ENCODE data around the gene HDAC4.
A peak's percentile ranks its signal among the peaks of the same experiment; 100 is the strongest.

Gene HDAC4

GRCh38 chr2:239329972-239330572 lies 70.7 kb downstream of the HDAC4 start:
- H3K4me3 ChIP-seq (ENCODE audit: low read length): no peak overlapping the region
- DNase-seq (ENCODE audit: low read depth): no peak
- no peak for TF ChIP-seq CTCF (conservative IDR thresholded peaks at IDR 0.05; ENCODE audit: low read length)

GRCh38 chr2:239329284-239329971 lies 71.4 kb downstream of the HDAC4 start:
- no peak for DNase-seq (ENCODE audit: low read depth)
- no peak overlapping the region for H3K4me3 ChIP-seq (ENCODE audit: low read length)

GRCh38 chr2:239328351-239329191 lies 72.2 kb downstream of the HDAC4 start:
- peak; percentile 95 for DNase-seq (ENCODE audit: low read depth)
- peak; percentile 36; the same call in 1 of the 2 replicates for TF ChIP-seq CTCF (conservative IDR thresholded peaks at IDR 0.05; ENCODE audit: low read length)
- peak overlapping the region; percentile 27 for H3K4me3 ChIP-seq (ENCODE audit: low read length)

More at GRCh38 chr2:239329284-239329971, 71.4 kb downstream of the HDAC4 start:
- no peak for TF ChIP-seq CTCF (conservative IDR thresholded peaks at IDR 0.05; ENCODE audit: low read length)

DNA sequence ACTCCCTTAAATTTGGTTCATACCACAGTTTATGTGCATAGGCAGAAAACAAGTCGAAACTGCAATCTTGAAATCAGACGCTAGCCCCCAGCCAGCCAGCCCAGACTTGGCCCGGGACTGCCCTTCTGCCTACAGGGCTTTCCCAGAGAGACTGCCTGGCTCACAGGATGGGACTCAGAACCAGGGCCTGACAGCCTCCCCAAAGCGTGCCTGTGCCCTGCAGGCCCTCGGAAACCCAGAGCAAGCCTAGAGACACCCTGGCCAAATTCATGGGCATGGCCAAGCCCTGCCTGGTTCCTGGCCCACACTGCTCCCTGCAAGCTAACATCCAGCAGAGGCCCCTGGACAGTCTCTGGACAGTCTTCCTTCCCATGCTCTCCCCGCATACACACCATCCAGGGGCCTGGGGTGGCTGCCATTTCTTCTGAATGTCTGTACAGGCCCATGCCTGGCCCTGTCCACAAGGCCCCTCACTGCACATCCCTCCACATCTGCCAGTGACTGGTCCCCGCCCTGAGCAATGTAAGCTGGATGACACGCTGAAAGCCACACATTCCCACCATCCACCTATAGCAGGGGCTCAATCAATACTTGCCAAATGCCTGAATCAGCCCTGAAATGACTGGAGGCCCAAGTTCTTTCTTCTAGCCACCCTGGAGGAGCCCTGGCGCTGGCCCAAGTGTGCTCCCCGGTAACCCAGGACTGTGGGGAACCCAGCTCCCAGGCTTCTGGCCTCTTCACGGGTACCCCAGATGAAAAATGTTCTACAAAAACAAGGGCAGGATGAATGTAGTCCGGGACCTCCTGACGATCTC lies 73.1 kb downstream of the HDAC4 start:
- peak; percentile 21 for DNase-seq (ENCODE audit: low read depth)
- no peak overlapping the region for H3K4me3 ChIP-seq (ENCODE audit: low read length)
- TF ChIP-seq CTCF (conservative IDR thresholded peaks at IDR 0.05; ENCODE audit: low read length): no peak

- no peak for DNase-seq (ENCODE audit: low read depth)
- no peak for TF ChIP-seq CTCF (conservative IDR thresholded peaks at IDR 0.05; ENCODE audit: low read length)
- no peak overlapping the region for H3K4me3 ChIP-seq (ENCODE audit: low read length)
Observed at GRCh38 chr2:239326831-239327535, 73.8 kb downstream of the HDAC4 start.

DNA sequence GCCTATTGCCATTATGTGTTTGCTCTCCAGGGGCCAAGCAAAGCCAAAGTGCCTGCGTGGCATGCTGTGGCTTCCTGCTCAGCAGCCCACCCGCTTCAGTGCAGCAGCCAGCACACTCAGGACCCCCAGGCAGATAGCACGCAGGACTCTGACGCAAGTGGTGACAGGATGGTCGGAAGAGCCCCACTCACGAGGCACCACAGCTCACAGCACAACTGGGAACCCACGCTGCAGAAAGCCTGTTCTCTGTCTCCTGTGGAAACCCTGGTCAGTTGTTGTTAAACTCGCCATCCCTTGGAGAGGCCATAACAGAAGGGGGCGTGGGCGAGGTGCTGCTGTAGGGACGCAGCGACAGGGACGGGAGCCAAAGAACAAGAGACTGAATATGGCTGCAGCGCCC lies 76.4 kb downstream of the HDAC4 start:
- no peak overlapping the region for H3K4me3 ChIP-seq (ENCODE audit: low read length)
- no peak for TF ChIP-seq CTCF (conservative IDR thresholded peaks at IDR 0.05; ENCODE audit: low read length)
- no peak for DNase-seq (ENCODE audit: low read depth)
